Hippocampal formation (tissue), 2 donors: ENCODE measurements around the gene AQP4.

ENCODE experiments used
- DNase-seq, 2 donors: peaks; one replicate each; lab custom pipeline; 2025; lab: John Stamatoyannopoulos, UW

AQP4 gene

DNA sequence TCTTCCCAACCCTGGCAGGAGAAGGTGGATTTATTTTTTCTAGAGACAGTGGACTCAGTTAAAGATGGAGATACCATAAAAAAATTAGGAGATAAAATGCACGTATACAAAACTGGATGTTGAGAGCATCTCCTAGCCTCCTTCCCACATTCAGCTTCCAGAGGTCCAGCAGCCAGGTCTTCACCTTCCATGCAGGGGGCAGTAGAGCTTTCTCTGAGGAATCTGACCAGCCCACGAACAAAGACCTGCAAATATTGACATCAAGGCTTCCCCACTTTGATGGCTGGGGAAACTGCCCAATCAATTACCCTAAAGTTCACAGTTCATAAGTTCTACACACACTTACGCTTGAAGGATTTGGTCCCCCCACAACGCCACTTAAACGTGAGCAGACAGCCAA is 24.5 kb downstream of the AQP4 start:
- no peak for DNase-seq

GRCh38 chr18:26839609-26840008 is 25.9 kb downstream of the AQP4 start:
- no peak for DNase-seq

- no peak for DNase-seq
Observed at GRCh38 chr18:26832302-26832701, 33.2 kb downstream of the AQP4 start.

DNA sequence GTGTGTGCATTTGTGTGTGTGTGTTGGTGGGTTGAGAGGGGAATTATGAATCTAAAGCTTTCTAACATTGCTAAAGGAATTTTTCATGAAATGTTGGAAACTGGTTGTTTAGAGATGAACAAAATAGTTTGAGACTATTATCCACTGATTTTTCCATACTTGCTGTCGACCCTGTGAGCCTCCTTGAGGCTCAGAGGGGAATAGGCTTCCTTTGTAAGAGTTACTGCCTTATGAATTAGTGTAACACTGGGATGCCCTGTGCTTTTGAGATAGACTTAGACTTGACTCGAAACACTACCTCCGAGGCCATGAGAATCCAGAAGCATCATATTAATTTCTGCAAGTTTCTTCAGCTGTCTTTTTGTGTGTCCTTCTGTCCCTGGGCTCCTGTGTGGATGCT is 37.9 kb downstream of the AQP4 start:
- no peak for DNase-seq

DNA sequence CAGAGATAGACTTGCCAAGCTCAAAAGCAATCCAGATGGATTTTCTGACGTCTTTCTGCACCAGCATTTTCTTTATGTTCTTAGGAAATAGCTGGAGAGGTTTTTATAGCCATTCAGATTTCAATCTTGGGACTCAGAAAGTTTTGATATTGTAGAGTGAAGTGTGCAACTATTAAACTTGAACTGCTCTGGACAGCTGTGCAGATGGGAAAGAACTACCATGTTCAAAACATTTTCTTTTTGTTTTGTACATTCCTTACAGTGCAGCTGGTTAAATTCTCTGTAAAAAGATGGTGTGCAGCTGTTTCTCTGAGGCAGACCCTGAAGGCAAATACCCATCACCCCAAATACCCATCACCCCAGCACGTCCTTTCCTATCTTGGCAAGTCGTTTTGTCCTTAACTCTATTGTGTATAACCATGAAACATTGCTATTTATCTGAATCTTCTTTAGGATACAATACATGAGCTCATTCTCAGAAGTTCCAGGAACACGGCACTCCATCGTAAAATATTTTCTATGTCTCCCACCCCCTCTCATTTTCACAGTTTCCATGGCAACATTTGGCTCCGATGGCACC is 38.8 kb downstream of the AQP4 start:
- DNase-seq = peak in 1 of 2 donors; percentile 1

DNA sequence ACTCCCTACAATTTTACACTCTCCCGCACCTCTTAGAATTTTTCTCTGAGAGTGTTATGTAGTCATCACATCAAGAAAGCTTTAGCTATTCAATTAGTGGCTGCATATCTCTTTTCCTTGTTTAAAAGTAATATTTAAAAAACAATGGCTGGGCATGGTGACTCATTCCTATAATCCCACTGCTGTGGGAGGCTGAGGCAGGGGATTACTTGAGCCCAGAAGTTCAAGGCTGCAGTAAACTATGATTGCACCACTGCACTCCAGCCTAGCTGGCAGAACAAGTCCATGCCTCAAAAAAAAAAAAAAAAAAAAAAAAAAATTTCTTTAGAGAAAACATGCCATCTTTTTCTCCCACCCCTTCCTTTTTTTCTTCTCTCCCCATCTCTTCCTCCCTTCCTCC is 44.3 kb downstream of the AQP4 start:
- DNase-seq = no peak

GRCh38 chr18:26819046-26819445 is 46.5 kb downstream of the AQP4 start:
- no peak for DNase-seq

- no peak for DNase-seq
Observed at GRCh38 chr18:26818461-26818860, 47.0 kb downstream of the AQP4 start.

GRCh38 chr18:26813043-26813442 is 52.5 kb downstream of the AQP4 start:
- DNase-seq = peak; percentile 1 to 15

DNA sequence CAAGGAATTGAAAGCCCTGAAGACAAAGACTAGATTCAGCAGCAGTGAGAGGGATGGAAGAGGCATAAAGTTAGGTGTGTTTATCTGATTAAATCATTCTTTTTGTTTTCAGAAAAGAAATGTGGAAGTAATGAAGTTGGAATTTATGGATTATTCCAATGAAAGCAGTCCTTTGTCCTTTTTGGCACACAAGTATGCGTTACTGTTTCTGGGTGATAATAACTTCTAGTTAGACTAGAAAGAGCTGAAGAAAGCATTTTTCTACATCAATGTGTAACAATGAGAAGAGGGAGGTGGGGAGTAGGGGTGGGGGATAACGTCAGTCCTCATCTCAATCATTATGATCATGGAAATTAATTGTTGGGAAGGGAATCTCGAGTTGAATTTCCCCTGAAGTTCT is 53.0 kb downstream of the AQP4 start:
- DNase-seq = no peak

GRCh38 chr18:26809346-26809745 is 56.2 kb downstream of the AQP4 start:
- DNase-seq = no peak

GRCh38 chr18:26806224-26806623 is 59.3 kb downstream of the AQP4 start:
- DNase-seq = no peak

- peak in 1 of 2 donors; percentile 36 for DNase-seq
Observed at GRCh38 chr18:26804519-26804918, 61.0 kb downstream of the AQP4 start.

DNA sequence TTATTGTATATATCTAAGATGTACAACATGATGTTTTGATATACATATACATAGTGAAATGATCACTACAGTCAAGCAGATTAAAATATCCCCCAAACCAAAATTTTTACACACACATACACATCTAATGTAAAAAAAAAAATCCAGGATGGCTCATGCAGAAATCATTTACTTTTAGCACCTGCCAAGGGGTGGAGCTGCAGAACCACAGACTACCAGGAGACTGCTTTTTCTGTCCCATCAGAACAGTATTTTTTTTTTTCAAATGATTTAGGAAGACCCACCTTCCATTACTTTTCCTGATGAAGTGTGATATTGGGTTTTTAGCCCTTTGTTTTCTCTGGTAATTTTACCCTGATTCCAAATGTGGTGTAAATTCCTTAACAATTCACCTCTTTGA is 61.9 kb downstream of the AQP4 start:
- DNase-seq = no peak

- DNase-seq = no peak
Observed at GRCh38 chr18:26802330-26803200, 62.9 kb downstream of the AQP4 start.
